ENCODE results near the gene DGKE. TPM values are rescaled to one million over a fixed set of nuclear protein-coding genes. Genes with fewer than 3 reads are reported as not detected.

DGKE gene
- total RNA-seq, 1 experiment from 2014 or later = 19.1 TPM

DNA sequence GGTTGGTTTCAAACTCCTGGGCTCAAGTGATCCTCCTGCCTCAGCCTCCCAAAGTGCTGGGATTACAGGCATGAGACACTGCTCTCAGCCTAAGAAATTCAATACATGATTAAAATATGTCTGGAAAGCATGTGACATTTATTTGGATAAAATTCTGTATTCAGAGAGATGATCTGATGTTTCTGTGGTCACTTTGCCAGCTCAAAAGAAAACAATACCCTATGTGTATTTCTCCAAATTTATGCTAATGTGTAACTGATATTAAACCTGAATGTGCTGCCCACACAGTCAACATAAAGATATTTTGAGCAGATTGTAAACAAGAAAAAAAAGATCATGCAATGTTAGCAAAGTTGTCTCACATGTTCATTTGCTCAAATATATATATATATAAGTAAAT is 16.9 kb upstream of the DGKE start:
- Histone ChIP-seq H3K27me3 (ENCODE audit: control insufficient read depth, insufficient read depth, low read length) (no peaks in the 10 kb centered on the region), H3K4me1 (ENCODE audit: control insufficient read depth, insufficient read depth, low read length) (0 out of 2 replicates have a peak, but pooled peaks cover 3% of the 10 kb centered on the region), H3K27ac (ENCODE audit: low read length) (no peak overlapping the region), H3K36me3 (ENCODE audit: control insufficient read depth, insufficient read depth, low read length) (no peaks in the 10 kb centered on the region), H3K9me3 (ENCODE audit: control insufficient read depth, insufficient read depth, low read depth, low read length) (no peaks in the 10 kb centered on the region), H3K4me3 (ENCODE audit: low read depth in 2 of 2, low read length in 2 of 2) (no peak overlapping the region)
- BruUV-seq (replicated peaks) = no TSS peak
- TF ChIP-seq, protein P1, sequence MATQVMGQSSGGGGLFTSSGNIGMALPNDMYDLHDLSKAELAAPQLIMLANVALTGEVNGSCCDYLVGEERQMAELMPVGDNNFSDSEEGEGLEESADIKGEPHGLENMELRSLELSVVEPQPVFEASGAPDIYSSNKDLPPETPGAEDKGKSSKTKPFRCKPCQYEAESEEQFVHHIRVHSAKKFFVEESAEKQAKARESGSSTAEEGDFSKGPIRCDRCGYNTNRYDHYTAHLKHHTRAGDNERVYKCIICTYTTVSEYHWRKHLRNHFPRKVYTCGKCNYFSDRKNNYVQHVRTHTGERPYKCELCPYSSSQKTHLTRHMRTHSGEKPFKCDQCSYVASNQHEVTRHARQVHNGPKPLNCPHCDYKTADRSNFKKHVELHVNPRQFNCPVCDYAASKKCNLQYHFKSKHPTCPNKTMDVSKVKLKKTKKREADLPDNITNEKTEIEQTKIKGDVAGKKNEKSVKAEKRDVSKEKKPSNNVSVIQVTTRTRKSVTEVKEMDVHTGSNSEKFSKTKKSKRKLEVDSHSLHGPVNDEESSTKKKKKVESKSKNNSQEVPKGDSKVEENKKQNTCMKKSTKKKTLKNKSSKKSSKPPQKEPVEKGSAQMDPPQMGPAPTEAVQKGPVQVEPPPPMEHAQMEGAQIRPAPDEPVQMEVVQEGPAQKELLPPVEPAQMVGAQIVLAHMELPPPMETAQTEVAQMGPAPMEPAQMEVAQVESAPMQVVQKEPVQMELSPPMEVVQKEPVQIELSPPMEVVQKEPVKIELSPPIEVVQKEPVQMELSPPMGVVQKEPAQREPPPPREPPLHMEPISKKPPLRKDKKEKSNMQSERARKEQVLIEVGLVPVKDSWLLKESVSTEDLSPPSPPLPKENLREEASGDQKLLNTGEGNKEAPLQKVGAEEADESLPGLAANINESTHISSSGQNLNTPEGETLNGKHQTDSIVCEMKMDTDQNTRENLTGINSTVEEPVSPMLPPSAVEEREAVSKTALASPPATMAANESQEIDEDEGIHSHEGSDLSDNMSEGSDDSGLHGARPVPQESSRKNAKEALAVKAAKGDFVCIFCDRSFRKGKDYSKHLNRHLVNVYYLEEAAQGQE (IDR thresholded peaks at IDR 0.05; ENCODE audit: insufficient read depth in 1 of 2, low read depth in 2 of 2, low read length in 1 of 2) = no peak
- TF ChIP-seq, protein P2, sequence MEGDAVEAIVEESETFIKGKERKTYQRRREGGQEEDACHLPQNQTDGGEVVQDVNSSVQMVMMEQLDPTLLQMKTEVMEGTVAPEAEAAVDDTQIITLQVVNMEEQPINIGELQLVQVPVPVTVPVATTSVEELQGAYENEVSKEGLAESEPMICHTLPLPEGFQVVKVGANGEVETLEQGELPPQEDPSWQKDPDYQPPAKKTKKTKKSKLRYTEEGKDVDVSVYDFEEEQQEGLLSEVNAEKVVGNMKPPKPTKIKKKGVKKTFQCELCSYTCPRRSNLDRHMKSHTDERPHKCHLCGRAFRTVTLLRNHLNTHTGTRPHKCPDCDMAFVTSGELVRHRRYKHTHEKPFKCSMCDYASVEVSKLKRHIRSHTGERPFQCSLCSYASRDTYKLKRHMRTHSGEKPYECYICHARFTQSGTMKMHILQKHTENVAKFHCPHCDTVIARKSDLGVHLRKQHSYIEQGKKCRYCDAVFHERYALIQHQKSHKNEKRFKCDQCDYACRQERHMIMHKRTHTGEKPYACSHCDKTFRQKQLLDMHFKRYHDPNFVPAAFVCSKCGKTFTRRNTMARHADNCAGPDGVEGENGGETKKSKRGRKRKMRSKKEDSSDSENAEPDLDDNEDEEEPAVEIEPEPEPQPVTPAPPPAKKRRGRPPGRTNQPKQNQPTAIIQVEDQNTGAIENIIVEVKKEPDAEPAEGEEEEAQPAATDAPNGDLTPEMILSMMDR (IDR thresholded peaks at IDR 0.05) = no peak
- TF ChIP-seq TCF7L2 (IDR thresholded peaks at IDR 0.05; ENCODE audit: low read depth, low read length) (no peak), POLR2AphosphoS5 (IDR thresholded peaks at IDR 0.05; ENCODE audit: low read depth, low read length) (no peak), SIN3A (IDR thresholded peaks at IDR 0.05; ENCODE audit: borderline replicate concordance, insufficient read depth, low read depth, low read length) (no peak)
- in situ Hi-C loops (cut with HindIII; ENCODE audit: low pct_unique_long_range_greater_than_20kb, low sequenced_read_pairs) (no loop called here), intact Hi-C loops (cut with micrococcal nuclease; ENCODE audit: unreplicated experiment) (no loop called here)
- ATAC-seq (no peak), DNase-seq (ENCODE audit: low read depth, low spot score) (no peak)
- POLR2A ChIA-PET = no interaction called here
- CTCF ChIA-PET = no interaction called here

DNA sequence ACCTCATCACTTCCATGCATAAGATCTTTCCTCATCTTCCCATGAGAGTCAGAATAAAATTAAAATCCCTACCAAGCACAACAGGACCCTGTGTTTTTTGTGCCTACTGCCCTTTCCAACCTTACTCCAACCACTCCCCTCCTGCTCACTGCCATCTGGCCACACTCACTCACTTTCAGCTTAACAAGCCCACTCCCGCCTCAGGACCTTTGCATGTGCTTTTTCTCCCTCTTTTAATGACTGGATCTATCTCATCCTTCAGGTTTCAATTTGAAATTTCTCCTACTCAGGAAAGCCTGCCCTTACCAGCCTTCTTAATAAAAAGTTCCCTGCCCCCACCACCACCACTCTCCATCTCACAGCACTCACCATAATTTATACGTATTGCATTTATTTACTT is 14.9 kb upstream of the DGKE start:
- TF ChIP-seq, protein P1 (IDR thresholded peaks at IDR 0.05; ENCODE audit: insufficient read depth in 1 of 2, low read depth in 2 of 2, low read length in 1 of 2) = no peak
- TF ChIP-seq, protein P2 (IDR thresholded peaks at IDR 0.05) = no peak
- TF ChIP-seq TCF7L2 (IDR thresholded peaks at IDR 0.05; ENCODE audit: low read depth, low read length) (no peak), SIN3A (IDR thresholded peaks at IDR 0.05; ENCODE audit: borderline replicate concordance, insufficient read depth, low read depth, low read length) (no peak), POLR2AphosphoS5 (IDR thresholded peaks at IDR 0.05; ENCODE audit: low read depth, low read length) (no peak)
- intact Hi-C loops (cut with micrococcal nuclease; ENCODE audit: unreplicated experiment) = loop anchor here (2.0 kb wide), 1 partner anchor 120 kb away; no protein-coding TSS in a partner anchor
- in situ Hi-C loops (cut with HindIII; ENCODE audit: low pct_unique_long_range_greater_than_20kb, low sequenced_read_pairs) = no loop called here
- ChIA-PET CTCF (interaction anchor here (1.0 to 1.5 kb wide), 4 partner anchors 13 to 121 kb away, joined by 3 to 4 read pairs (median 3); partner anchors contain the start of gene TRIM25), POLR2A (interaction anchor here (0.6 kb wide), 1 partner anchor 95 kb away, joined by 3 read pairs; the partner anchor contains the start of gene TRIM25)
- Histone ChIP-seq H3K27me3 (ENCODE audit: control insufficient read depth, insufficient read depth, low read length) (no peaks in the 10 kb centered on the region), H3K36me3 (ENCODE audit: control insufficient read depth, insufficient read depth, low read length) (no peaks in the 10 kb centered on the region), H3K4me3 (ENCODE audit: low read depth in 2 of 2, low read length in 2 of 2) (no peak overlapping the region), H3K4me1 (ENCODE audit: control insufficient read depth, insufficient read depth, low read length) (0 out of 2 replicates have a peak, but pooled peaks cover 3% of the 10 kb centered on the region), H3K9me3 (ENCODE audit: control insufficient read depth, insufficient read depth, low read depth, low read length) (no peaks in the 10 kb centered on the region), H3K27ac (ENCODE audit: low read length) (no peak overlapping the region)
- ATAC-seq (no peak; the same call in 1 of the 2 replicates), DNase-seq (ENCODE audit: low read depth, low spot score) (no peak)
- no TSS peak for BruUV-seq (replicated peaks)
